Liver (tissue), 3 donors: ENCODE measurements around the gene CARMIL3.

Experiments
- EGR1 ChIP-seq, 2 donors: IDR thresholded peaks; 2 replicates each; pipeline ENCODE4 v1.6.1; 2016 to 2018; ENCODE audit warnings: antibody characterized with exemption in 2 of 2, low read depth in 2 of 2
- GABPA ChIP-seq, 2 donors: IDR thresholded peaks in 1 of 2; conservative IDR thresholded peaks in 1 of 2; 2 replicates each; pipeline ENCODE4 v1.6.1; 2016; ENCODE audit warnings: antibody characterized with exemption in 2 of 2, mild to moderate bottlenecking in 1 of 2, moderate library complexity in 1 of 2
- HNF4A ChIP-seq, 2 donors: conservative IDR thresholded peaks; 2 replicates each; pipeline ENCODE4 v1.6.1; 2016; ENCODE audit warnings: antibody characterized with exemption in 2 of 2, mild to moderate bottlenecking in 2 of 2
- JUND ChIP-seq, 2 donors: IDR thresholded peaks; 2 replicates each; pipeline ENCODE4 v1.6.1; 2016; ENCODE audit warnings: antibody characterized with exemption in 2 of 2
- RAD21 ChIP-seq, 2 donors: IDR thresholded peaks; 2 replicates each; pipeline ENCODE4 v1.6.1; 2016; ENCODE audit warnings: antibody characterized with exemption in 2 of 2, mild to moderate bottlenecking in 2 of 2
- RXRA ChIP-seq, 2 donors: IDR thresholded peaks; 2 replicates each; pipeline ENCODE4 v1.6.1; 2017 to 2018; ENCODE audit warnings: antibody characterized with exemption in 2 of 2, mild to moderate bottlenecking in 1 of 2
- SP1 ChIP-seq: IDR thresholded peaks from 2 replicates; pipeline ENCODE4 v1.6.1; 2018; ENCODE audit warnings: antibody characterized with exemption, mild to moderate bottlenecking
- TAF1 ChIP-seq: conservative IDR thresholded peaks from 2 replicates; pipeline ENCODE4 v1.6.1; 2016; ENCODE audit warnings: antibody characterized with exemption, mild to moderate bottlenecking
- YY1 ChIP-seq: IDR thresholded peaks from 2 replicates; pipeline ENCODE4 v1.6.1; 2016; ENCODE audit warnings: antibody characterized with exemption, mild to moderate bottlenecking
- TF ChIP-seq, protein P1 (sequence below): fragments of 150-350 bp; IDR thresholded peaks from 2 replicates; pipeline ENCODE4 v1.5.1; 2017; ENCODE audit warnings: improper control_type of control experiment, low read depth, low read length; ENCODE audit not compliant: missing input control
- TF ChIP-seq, protein P2 (sequence below): IDR thresholded peaks from 2 replicates; pipeline ENCODE4 v1.6.1; 2016; ENCODE audit warnings: antibody characterized with exemption
- TF ChIP-seq, protein P3 (sequence below): IDR thresholded peaks from 2 replicates; pipeline ENCODE4 v1.6.1; 2016; ENCODE audit warnings: antibody characterized with exemption
- TF ChIP-seq, protein P4 (sequence below): IDR thresholded peaks from 2 replicates; pipeline ENCODE4 v1.6.1; 2016; ENCODE audit warnings: antibody characterized with exemption, mild to moderate bottlenecking
- TF ChIP-seq, protein P5 (sequence below): IDR thresholded peaks from 2 replicates; pipeline ENCODE4 v1.6.1; 2016; ENCODE audit warnings: antibody characterized with exemption
- donor health status: healthy.
- donor health status: healthy.

DNA sequence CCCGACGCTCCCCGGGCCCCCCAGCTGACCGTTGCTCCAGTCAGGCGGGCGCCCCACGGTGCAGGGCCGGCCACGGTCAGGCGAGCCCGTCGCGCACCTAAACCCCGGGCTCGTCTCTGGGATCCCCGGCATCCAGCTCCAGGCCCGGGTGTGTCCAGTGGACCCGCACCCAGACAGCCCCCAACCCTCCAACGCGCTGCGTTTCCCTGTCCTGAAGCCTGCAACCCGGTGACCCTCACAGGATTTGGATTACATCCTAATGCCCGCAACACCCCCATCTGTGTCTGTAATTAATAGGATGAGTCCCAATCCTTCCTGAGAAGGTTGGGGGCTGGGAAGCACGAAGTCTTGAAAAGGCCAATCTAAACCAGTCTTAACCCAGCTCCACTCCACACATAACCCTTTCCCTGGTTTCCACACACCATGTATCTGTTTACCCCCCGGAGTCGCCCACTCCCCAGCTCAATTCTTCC, 30.0 kb downstream of the CARMIL3 start:
- TF ChIP-seq, protein P1, sequence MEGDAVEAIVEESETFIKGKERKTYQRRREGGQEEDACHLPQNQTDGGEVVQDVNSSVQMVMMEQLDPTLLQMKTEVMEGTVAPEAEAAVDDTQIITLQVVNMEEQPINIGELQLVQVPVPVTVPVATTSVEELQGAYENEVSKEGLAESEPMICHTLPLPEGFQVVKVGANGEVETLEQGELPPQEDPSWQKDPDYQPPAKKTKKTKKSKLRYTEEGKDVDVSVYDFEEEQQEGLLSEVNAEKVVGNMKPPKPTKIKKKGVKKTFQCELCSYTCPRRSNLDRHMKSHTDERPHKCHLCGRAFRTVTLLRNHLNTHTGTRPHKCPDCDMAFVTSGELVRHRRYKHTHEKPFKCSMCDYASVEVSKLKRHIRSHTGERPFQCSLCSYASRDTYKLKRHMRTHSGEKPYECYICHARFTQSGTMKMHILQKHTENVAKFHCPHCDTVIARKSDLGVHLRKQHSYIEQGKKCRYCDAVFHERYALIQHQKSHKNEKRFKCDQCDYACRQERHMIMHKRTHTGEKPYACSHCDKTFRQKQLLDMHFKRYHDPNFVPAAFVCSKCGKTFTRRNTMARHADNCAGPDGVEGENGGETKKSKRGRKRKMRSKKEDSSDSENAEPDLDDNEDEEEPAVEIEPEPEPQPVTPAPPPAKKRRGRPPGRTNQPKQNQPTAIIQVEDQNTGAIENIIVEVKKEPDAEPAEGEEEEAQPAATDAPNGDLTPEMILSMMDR, result no peak
- TF ChIP-seq EGR1 (IDR thresholded peaks at IDR 0.05; ENCODE audit: low read depth in 2 of 2) (no peak), GABPA (IDR thresholded peaks at IDR 0.05 in 1 of 2, conservative IDR thresholded peaks at IDR 0.05 in 1 of 2) (no peak), JUND (IDR thresholded peaks at IDR 0.05) (no peak), RAD21 (IDR thresholded peaks at IDR 0.05) (no peak), RXRA (IDR thresholded peaks at IDR 0.05) (no peak), YY1 (no peak), TAF1 (no peak), SP1 (no peak), HNF4A (conservative IDR thresholded peaks at IDR 0.05) (no peak)
- TF ChIP-seq, protein P2, sequence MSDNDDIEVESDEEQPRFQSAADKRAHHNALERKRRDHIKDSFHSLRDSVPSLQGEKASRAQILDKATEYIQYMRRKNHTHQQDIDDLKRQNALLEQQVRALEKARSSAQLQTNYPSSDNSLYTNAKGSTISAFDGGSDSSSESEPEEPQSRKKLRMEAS, result no peak
- TF ChIP-seq, protein P3, sequence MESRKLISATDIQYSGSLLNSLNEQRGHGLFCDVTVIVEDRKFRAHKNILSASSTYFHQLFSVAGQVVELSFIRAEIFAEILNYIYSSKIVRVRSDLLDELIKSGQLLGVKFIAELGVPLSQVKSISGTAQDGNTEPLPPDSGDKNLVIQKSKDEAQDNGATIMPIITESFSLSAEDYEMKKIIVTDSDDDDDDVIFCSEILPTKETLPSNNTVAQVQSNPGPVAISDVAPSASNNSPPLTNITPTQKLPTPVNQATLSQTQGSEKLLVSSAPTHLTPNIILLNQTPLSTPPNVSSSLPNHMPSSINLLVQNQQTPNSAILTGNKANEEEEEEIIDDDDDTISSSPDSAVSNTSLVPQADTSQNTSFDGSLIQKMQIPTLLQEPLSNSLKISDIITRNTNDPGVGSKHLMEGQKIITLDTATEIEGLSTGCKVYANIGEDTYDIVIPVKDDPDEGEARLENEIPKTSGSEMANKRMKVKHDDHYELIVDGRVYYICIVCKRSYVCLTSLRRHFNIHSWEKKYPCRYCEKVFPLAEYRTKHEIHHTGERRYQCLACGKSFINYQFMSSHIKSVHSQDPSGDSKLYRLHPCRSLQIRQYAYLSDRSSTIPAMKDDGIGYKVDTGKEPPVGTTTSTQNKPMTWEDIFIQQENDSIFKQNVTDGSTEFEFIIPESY, result no peak
- TF ChIP-seq, protein P4, sequence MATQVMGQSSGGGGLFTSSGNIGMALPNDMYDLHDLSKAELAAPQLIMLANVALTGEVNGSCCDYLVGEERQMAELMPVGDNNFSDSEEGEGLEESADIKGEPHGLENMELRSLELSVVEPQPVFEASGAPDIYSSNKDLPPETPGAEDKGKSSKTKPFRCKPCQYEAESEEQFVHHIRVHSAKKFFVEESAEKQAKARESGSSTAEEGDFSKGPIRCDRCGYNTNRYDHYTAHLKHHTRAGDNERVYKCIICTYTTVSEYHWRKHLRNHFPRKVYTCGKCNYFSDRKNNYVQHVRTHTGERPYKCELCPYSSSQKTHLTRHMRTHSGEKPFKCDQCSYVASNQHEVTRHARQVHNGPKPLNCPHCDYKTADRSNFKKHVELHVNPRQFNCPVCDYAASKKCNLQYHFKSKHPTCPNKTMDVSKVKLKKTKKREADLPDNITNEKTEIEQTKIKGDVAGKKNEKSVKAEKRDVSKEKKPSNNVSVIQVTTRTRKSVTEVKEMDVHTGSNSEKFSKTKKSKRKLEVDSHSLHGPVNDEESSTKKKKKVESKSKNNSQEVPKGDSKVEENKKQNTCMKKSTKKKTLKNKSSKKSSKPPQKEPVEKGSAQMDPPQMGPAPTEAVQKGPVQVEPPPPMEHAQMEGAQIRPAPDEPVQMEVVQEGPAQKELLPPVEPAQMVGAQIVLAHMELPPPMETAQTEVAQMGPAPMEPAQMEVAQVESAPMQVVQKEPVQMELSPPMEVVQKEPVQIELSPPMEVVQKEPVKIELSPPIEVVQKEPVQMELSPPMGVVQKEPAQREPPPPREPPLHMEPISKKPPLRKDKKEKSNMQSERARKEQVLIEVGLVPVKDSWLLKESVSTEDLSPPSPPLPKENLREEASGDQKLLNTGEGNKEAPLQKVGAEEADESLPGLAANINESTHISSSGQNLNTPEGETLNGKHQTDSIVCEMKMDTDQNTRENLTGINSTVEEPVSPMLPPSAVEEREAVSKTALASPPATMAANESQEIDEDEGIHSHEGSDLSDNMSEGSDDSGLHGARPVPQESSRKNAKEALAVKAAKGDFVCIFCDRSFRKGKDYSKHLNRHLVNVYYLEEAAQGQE, result no peak
- TF ChIP-seq, protein P5, sequence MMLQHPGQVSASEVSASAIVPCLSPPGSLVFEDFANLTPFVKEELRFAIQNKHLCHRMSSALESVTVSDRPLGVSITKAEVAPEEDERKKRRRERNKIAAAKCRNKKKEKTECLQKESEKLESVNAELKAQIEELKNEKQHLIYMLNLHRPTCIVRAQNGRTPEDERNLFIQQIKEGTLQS, result no peak
